Lower leg skin (tissue), 3 donors: ENCODE data around the gene UBE2Z.

Experiments used
- POLR2A ChIP-seq, 2 donors: fragments of 450-650 bp; IDR thresholded peaks; one replicate each; pipeline ENCODE4 v1.6.1; 2016 to 2017; ENCODE audit warnings: antibody characterized with exemption in 2 of 2, mild to moderate bottlenecking in 1 of 2, moderate library complexity in 1 of 2
- TF ChIP-seq, protein P1 (sequence below), 3 donors: fragments of 450-650 bp; IDR thresholded peaks; one replicate each; pipeline ENCODE4 v1.5.1; 2016; ENCODE audit warnings: antibody characterized with exemption in 3 of 3, mild to moderate bottlenecking in 3 of 3, moderate library complexity in 2 of 3

DNA sequence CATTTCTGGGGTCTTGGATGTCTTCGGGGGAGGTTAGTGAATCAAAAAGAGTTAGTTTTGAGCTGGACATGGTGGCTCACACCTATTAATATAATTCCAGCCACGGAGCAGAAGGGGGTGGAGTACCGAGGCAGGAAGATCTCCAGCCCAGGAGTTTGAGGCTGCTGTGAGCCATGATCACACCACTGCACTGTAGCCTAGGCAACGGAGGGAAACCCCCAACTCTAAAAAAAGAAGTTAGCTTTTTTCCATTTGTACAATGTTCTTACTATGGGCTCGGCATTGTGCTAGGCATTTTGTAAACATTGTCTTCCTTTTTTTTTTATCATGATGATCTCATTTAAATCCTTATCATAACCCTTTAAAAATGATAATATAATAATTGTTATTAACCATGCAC, 44.7 kb downstream of the UBE2Z start:
- TF ChIP-seq, protein P1, sequence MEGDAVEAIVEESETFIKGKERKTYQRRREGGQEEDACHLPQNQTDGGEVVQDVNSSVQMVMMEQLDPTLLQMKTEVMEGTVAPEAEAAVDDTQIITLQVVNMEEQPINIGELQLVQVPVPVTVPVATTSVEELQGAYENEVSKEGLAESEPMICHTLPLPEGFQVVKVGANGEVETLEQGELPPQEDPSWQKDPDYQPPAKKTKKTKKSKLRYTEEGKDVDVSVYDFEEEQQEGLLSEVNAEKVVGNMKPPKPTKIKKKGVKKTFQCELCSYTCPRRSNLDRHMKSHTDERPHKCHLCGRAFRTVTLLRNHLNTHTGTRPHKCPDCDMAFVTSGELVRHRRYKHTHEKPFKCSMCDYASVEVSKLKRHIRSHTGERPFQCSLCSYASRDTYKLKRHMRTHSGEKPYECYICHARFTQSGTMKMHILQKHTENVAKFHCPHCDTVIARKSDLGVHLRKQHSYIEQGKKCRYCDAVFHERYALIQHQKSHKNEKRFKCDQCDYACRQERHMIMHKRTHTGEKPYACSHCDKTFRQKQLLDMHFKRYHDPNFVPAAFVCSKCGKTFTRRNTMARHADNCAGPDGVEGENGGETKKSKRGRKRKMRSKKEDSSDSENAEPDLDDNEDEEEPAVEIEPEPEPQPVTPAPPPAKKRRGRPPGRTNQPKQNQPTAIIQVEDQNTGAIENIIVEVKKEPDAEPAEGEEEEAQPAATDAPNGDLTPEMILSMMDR (IDR thresholded peaks at IDR 0.05) = no peak
- TF ChIP-seq POLR2A (IDR thresholded peaks at IDR 0.05) = no peak
